SH-SY5Y (cell line): ENCODE data around the gene ACSBG1.

Experiments used
- GATA2 ChIP-seq: IDR thresholded peaks from 2 replicates; pipeline ENCODE4 v1.6.1; 2011; ENCODE audit warnings: mild to moderate bottlenecking, low read depth, low read length
- GATA3 ChIP-seq: IDR thresholded peaks from 2 replicates; pipeline ENCODE4 v1.6.1; 2011; ENCODE audit warnings: low read depth, mild to moderate bottlenecking, low read length, moderate library complexity

DNA sequence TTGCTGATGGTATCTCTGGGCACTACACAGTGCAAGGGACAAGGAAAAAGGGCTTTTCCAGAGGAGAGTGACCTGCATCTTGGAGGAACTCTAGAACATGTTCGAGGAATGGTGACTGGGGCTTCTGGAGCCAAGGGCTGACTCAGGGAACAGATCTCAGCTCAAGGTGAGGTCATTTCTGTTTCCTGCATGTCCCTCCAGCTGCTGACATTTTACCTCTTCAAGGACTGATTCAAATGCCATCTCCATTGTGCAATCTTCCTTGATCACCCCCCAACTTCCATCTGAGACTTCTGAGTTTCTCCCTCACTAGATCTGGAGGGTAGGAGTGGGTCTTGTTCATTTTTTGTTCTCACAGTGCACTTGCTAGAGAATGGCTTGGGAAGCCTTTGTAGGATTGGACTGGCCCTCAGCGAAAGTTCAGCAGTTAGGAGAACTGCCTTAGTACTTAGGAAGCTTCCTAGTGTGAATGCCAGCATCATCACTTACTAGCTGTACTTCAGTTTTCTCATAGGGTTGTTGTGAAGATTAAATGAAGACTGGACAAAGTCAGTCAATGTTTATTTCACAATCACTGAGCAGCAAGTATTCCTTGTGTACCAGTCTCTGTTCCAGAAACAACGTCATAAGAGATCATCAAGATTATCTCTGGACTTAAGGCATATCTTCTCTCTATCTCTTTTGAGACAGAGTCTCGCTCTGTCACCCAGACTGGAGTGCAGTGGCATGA lies 87.8 kb downstream of the ACSBG1 start:
- no peak for TF ChIP-seq GATA3
- TF ChIP-seq GATA2 = no peak
